Skeletal muscle tissue (tissue), 4 donors: ENCODE results near the gene KDELR3. TPM values are rescaled to one million over a fixed set of nuclear protein-coding genes. Genes with fewer than 3 reads are reported as not detected.

Source experiments
- H3K27ac ChIP-seq: one replicate; pipeline ENCODE4 v1.7.0; 2013; ENCODE audit warnings: mild to moderate bottlenecking, low read depth, low read length, inconsistent platforms
- H3K27me3 ChIP-seq, 3 donors: one replicate each; pipeline ENCODE4 v1.7.0; 2013; ENCODE audit warnings: low read length in 3 of 3; ENCODE audit not compliant: control insufficient read depth in 3 of 3, insufficient read depth in 3 of 3
- H3K36me3 ChIP-seq, 3 donors: one replicate each; pipeline ENCODE4 v1.7.0; 2013; ENCODE audit warnings: low read length in 3 of 3; ENCODE audit not compliant: control insufficient read depth in 3 of 3, insufficient read depth in 3 of 3
- H3K4me1 ChIP-seq, 3 donors: one replicate each; pipeline ENCODE4 v1.7.0; 2013; ENCODE audit warnings: low read length in 3 of 3, mild to moderate bottlenecking in 3 of 3; ENCODE audit not compliant: control insufficient read depth in 3 of 3, insufficient read depth in 3 of 3
- H3K4me3 ChIP-seq, 3 donors: one replicate each; pipeline ENCODE4 v1.7.0; 2013; ENCODE audit warnings: low read length in 3 of 3
- H3K9ac ChIP-seq, 3 donors: one replicate each; pipeline ENCODE4 v1.7.0; 2013; ENCODE audit warnings: low read length in 3 of 3, mild to moderate bottlenecking in 3 of 3, moderate library complexity in 2 of 3, low read depth in 1 of 3
- H3K9me3 ChIP-seq, 3 donors: one replicate each; pipeline ENCODE4 v1.7.0; 2013; ENCODE audit warnings: low read length in 3 of 3; ENCODE audit not compliant: control insufficient read depth in 3 of 3
- total RNA-seq: library from RNA; depleted of rRNA; stranded (reverse); fragments of >200 nt; gene quantifications from one replicate; pipeline ENCODE4 v1.2.3, GENCODE V29; 2014
- donor health status: Osteomylitis.

Gene KDELR3
- total RNA-seq, 1 donor from 2014 or later = 32.9 TPM

- no peak overlapping the region for H3K4me3 ChIP-seq
- H3K4me1 ChIP-seq = peaks cover 0 to 3% (median 0%) of the 10 kb centered on the region in 3 donors
- no peaks in the 10 kb centered on the region for H3K9me3 ChIP-seq
- no peak overlapping the region for H3K9ac ChIP-seq
- peaks cover 0 to 21% (median 11%) of the 10 kb centered on the region in 3 donors for H3K27me3 ChIP-seq
- no peak overlapping the region for H3K27ac ChIP-seq
- no peaks in the 10 kb centered on the region for H3K36me3 ChIP-seq
These were observed 30.5 kb upstream of the KDELR3 start for GRCh38 chr22:38437416-38437815.

- no peak overlapping the region for H3K4me3 ChIP-seq
- H3K27me3 ChIP-seq = peaks cover 15 to 33% (median 32%) of the 10 kb centered on the region in 3 donors
- H3K4me1 ChIP-seq = peaks cover 0 to 3% (median 0%) of the 10 kb centered on the region in 3 donors
- H3K36me3 ChIP-seq = no peaks in the 10 kb centered on the region
- H3K9ac ChIP-seq = no peak overlapping the region
- no peaks in the 10 kb centered on the region for H3K9me3 ChIP-seq
- H3K27ac ChIP-seq = no peak overlapping the region
These were observed 27.0 kb upstream of the KDELR3 start for GRCh38 chr22:38440747-38441350.

DNA sequence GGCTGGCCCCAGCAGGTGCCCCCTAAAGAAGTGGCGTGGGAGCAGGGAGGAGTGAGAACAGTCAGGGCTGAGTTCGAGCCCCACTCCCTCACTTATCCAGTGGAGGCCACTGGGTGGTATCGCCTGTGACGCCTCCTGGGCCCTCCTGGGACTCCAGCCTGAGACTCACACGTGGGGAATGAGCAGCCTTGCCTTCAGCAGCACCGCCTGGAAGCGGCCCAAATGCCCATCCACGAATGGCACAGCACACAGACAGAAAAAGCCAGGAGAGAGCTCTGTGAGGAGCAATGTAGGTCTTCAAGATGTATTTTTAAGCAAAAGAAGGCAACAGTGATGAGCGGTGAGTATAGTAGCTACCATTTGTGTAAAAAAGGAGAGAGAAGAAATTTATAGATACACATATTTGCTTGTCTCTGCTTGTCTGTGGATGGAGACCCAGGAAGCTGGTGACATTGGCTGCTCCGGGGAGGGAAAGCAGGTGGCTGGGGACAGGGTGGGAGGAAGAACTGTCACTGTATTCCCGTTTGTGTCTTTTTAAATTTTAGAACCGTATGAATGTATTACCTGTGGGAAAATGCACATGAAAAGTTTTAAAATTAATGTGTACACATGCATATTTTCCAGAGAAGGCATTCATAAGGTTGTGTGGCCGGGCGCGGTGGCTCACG lies 26.1 kb upstream of the KDELR3 start:
- H3K9me3 ChIP-seq = no peaks in the 10 kb centered on the region
- no peak overlapping the region for H3K9ac ChIP-seq
- H3K4me3 ChIP-seq = no peak overlapping the region
- H3K36me3 ChIP-seq = no peaks in the 10 kb centered on the region
- no peak overlapping the region for H3K27ac ChIP-seq
- no peaks in the 10 kb centered on the region for H3K4me1 ChIP-seq
- peaks cover 21 to 42% (median 36%) of the 10 kb centered on the region in 3 donors for H3K27me3 ChIP-seq

GRCh38 chr22:38442967-38443627 lies 24.8 kb upstream of the KDELR3 start:
- Histone ChIP-seq H3K9me3 (no peaks in the 10 kb centered on the region), H3K4me1 (no peaks in the 10 kb centered on the region), H3K36me3 (no peaks in the 10 kb centered on the region), H3K27ac (no peak overlapping the region), H3K9ac (no peak overlapping the region), H3K4me3 (no peak overlapping the region), H3K27me3 (peaks cover 21 to 44% (median 29%) of the 10 kb centered on the region in 3 donors)

DNA sequence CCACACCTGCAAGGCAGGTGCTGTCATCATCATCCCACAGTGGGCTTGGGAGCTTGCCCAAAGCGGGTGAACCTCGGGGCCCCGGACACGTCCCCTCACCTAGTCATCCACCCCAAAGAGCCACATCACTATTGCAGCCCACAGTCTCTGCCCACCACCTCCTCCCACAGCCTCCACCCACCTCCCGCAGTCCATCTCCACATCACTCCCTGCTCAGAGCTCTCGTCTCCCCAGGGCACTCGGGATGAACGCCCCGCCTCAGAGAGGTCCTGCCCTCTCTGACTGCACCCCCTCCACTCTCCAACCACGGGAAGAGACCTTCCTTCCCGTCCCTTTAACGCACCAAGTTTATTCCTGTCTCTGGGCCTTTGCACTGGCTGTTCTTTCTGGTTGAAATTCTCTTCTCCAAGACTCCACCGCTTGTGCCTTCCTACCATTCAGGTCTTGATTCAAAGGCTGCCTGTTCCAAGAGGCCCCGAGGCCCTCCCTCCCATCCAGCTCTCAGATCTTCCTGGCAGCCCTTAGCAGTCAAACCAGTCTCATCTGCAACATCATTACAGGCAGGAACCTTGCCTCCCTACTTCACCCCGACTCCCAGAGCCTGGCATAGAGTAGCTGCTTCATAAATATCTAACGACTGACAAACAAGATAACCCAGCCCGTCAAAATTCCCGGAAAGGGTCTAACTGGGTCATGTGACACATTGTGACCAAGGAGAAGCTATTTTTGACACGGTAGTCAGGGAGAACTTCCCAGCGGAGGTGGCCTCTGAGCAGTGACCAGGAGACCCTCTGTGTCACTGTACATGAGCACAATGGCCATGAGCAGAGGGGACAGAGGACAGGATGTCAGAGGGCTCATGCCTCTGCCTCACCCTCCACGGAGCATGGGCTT lies 24.0 kb upstream of the KDELR3 start:
- Histone ChIP-seq H3K9ac (no peak overlapping the region), H3K27ac (no peak overlapping the region), H3K9me3 (no peaks in the 10 kb centered on the region), H3K4me1 (no peaks in the 10 kb centered on the region), H3K4me3 (no peak overlapping the region), H3K36me3 (no peaks in the 10 kb centered on the region), H3K27me3 (peaks cover 23 to 46% (median 33%) of the 10 kb centered on the region in 3 donors)

- no peak overlapping the region for H3K27ac ChIP-seq
- no peak overlapping the region for H3K4me3 ChIP-seq
- H3K4me1 ChIP-seq = no peaks in the 10 kb centered on the region
- H3K9ac ChIP-seq = no peak overlapping the region
- peaks cover 32 to 56% (median 42%) of the 10 kb centered on the region in 3 donors for H3K27me3 ChIP-seq
- H3K36me3 ChIP-seq = no peaks in the 10 kb centered on the region
- no peaks in the 10 kb centered on the region for H3K9me3 ChIP-seq
These were observed 23.1 kb upstream of the KDELR3 start for GRCh38 chr22:38444783-38445182.

DNA sequence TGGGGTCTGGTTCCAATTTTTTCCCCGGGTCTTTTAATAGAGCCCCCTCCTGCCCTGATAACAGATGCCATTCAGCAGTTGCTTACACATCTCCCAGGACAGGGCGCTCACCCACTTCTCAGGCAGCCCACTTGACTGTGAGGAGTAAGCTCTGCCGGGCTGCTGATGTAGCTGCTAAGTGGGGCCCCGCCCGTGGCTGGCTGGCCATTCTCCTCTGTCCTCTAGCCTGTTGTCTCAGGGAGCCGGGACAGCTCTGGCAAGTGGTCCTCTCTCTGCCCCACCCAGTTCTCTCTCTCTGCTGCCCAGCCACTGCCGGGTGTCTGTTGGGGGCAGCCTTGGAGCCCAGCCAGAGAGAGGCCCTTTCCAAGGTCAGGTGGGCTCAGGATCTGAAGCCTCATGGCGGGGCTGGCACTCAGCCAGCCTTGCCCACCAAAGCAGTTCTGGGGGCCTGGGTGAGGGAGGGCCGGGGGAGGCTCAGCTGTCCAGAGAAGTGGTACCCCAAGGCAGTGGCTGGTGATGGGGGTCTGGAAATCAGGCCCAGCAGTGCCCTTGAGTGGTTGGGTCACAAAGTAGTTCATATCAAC lies 21.8 kb upstream of the KDELR3 start:
- Histone ChIP-seq H3K36me3 (no peaks in the 10 kb centered on the region), H3K9ac (no peak overlapping the region), H3K4me3 (no peak overlapping the region), H3K9me3 (no peaks in the 10 kb centered on the region), H3K4me1 (no peaks in the 10 kb centered on the region), H3K27ac (no peak overlapping the region), H3K27me3 (peaks cover 45 to 64% (median 54%) of the 10 kb centered on the region in 3 donors)

DNA sequence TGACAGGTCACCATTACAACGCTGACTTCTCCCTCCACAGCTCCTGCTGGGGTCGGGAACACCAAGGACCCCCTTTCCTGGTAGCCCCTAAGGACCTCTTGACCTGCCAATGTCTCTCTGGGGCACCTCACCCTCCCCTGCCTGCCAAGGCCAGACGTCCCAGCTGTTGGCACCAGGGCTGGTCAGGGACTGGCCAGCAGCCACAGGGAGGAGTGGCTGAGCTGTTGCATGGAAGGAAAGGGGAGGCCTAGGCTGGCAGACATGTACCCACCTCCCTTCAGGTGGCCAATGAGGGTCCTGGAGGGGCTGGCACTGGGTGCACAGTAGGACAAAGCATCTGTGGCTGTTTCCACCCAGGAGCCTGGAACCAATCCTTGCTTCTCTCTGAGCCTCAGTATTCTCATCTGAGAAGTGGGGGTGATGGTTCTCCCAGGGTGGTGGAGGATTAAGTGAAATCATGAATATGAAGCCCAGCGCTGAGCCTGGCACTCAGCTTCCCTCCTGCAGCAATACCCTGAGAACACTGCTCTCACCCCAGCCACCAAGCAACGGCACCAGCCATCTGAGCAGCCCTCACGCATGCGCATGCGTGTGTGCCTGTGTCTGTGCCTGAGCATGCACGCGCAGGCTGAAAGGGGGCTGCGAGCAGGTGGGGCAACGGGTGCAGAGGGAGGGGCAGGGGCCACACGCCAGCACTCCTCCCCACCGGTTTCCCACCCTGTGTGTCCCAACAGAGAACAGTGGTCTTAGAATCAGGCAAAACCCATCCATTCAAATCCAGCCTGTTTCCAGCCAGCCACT lies 18.8 kb upstream of the KDELR3 start:
- Histone ChIP-seq H3K4me1 (peaks cover under 1 to 5% (median under 1%) of the 10 kb centered on the region in 3 donors), H3K36me3 (no peaks in the 10 kb centered on the region), H3K27me3 (peaks cover 68 to 82% (median 71%) of the 10 kb centered on the region in 3 donors), H3K9me3 (no peaks in the 10 kb centered on the region), H3K9ac (no peak overlapping the region), H3K27ac (no peak overlapping the region), H3K4me3 (no peak overlapping the region)

GRCh38 chr22:38449776-38450175 lies 18.1 kb upstream of the KDELR3 start:
- Histone ChIP-seq H3K4me3 (no peak overlapping the region), H3K27ac (no peak overlapping the region), H3K27me3 (peaks cover 68 to 82% (median 71%) of the 10 kb centered on the region in 3 donors), H3K9me3 (no peaks in the 10 kb centered on the region), H3K4me1 (peaks cover 5 to 10% (median 6%) of the 10 kb centered on the region in 3 donors), H3K36me3 (no peaks in the 10 kb centered on the region), H3K9ac (no peak overlapping the region)
